GM19452 (cell line): ENCODE measurements around the gene TOP3B.

Source experiments
- ATAC-seq: cut with Tn5 transposase; IDR thresholded peaks from one replicate; pipeline ENCODE4 v1.9.1; 2021; ENCODE audit not compliant: unreplicated experiment

TOP3B gene

DNA sequence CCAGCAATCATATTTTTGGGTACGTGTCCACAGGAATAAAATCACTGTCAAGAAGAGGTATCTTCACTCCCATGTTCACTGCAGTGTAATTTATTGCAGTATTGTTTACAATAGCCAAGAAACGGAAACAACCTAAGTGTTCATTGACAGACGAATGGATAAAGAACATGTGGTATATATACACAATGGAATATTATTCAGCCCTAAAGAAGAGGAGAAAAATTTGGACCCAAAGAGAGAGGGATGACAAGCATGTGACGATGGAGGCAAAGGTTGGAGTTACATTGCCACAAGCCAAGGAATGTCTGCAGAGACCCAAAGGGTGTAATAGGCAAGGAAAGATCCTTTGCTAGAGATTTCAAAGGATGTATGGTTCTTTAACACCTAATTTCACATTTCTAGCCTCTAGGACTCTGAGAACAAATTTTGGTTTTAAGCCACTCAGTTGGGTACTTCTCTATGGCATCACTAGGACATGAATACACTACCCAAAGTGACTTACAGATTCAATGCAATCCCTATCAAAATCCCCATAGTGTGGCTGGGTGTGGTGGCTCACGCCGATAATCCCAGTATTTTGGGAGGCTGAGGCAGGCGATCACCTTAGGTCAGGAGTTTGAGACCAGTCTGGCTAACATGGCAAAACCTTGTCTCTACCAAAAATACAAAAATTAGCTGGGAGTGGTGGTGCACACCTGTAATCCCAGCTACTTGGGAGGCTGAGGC is 31.1 kb upstream of the TOP3B start:
- no peak for ATAC-seq

DNA sequence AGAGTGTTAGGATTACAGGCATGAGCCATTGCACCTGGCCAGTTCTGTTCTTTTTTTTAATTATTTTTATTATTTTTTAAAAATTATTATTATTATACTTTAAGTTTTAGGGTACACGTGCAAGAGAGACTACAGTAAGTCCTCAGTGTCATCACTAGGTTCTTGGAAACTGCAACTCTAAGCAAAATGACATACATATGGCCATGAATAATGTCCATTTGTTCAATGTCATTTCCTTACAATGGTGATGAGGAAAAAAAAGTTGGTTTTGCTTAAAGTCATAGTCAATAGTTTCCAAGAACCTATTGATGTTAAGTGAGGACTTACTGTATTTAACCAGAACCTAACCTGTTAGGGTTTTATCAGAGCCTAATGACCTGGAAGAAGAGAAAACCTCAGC is 29.4 kb upstream of the TOP3B start:
- ATAC-seq = no peak

DNA sequence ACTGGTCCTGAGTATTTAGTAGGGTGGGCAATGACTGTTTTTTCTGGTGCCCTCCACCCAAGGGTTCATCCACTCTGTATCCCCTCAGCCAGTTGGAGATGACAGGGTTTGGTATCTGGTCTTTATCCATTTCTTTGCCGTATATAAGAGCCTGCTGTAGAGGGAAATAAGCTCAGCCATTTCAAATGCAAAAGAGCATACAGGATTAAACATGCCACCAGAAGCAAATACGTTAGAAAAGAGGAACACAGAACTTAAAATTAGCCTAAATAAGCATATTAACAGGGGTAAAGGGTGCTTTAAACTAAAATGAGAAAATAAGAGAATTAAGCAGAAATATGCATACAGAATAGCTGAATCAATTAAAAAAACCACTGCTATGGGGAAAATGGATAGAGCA is 27.8 kb upstream of the TOP3B start:
- ATAC-seq = no peak

DNA sequence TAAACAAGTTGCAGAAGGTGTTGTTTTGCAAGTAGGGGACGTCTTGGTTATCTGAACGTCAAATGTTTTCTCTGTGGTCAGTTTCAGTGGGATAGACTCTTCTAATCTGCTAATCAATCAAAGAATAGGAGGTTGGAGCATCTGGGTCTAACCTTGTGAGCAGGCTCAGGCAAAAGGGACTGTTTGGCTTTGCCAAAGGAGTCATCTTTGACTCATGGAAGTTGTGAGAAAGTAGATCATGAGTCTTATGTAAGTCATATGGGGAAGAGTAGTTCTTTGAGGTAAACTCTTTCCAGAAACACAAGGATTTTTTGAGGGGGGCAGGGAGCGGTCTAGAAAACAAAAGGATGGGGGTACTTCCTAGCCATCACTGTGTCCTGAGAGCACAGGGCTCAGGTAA is 27.1 kb upstream of the TOP3B start:
- no peak for ATAC-seq

DNA sequence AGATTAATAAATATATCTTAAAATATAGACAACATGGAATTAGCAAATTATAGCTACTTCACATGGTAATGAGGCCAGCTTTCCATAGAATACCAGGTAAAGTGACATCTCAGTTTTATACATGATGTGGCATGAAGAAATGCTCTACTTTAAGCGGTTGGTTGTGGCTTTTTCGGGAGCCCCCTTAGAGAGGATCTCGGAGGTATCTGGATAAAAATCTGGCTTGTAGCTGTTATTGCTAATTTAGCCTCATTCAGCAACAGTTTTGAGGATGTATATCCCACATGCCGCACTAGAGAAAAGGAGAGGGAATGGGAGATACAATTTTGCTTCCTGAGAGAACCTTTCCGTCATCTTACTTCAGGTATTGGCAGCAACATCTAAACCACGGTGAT is 24.0 kb upstream of the TOP3B start:
- no peak for ATAC-seq

DNA sequence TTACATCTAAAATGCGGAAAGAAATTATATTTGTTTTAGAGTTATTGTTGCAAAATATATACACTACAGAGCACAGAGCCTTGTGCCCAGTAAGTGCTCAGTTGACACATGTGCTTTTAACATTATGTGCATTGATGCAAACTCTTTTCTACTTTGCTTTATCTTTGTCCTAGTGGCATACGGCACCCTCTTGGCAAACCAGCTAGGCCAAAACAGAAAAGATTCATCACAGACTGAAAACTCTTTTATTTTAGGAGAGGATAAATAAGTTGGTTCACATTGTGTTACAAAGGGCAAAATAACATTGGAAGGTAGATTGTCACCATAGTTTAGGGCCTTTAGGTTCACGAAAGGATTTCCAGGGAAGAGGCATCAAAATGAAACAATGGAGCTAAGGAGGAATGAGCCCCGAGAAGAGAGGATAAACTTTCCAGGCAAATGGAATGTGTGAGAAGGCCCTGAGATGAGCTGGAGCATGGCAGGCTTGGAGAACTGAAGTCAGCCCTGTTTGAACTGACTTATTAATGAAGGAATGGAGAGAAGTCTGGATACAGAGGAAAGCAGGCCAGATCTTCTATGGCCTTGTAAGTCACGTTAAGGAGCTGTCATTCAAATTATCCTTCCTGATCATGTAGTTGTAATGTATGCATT is 23.5 kb upstream of the TOP3B start:
- no peak for ATAC-seq

DNA sequence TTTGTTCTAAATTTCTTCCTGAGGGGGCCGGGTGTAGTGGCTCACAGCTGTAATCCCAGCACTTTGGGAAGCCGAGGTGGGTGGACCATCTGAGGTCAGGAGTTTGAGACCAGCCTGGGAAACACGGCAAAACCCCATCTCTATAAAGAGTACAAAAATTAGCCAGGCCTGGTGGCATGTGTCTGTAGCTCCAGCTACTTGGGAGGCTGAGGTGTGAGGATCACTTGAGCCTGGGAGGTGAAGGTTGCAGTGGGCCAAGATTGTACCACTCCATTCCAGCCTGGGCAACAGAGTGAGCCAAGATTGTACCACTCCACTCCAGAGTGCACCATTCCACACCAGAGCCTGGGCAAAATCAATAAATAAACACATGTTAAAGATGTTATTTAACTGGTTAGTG is 20.6 kb upstream of the TOP3B start:
- no peak for ATAC-seq

DNA sequence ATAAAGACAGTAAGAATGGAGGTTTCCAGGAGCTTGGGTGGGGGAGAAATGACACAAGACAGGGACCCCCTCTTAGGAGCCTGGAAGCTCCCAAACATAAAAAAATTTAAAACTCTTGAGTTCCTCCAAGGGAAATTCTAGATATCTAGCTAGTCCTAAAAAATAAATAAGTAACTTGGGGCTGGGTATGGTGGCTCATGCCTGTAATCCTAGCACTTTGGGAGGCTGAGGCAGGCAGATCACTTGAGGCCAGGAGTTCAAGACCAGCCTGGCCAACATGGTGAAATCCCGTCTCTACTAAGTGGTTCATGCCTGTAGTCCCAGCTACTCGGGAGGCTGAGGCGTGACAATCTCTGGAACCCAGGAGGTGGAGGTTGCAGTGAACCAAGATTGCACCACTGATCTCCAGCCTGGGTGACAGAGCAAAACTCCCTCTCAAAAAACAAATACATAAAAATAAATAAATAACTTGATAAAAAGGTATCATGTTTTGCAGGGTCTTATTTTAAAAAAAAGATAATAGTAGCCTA is 20.0 kb upstream of the TOP3B start:
- no peak for ATAC-seq

DNA sequence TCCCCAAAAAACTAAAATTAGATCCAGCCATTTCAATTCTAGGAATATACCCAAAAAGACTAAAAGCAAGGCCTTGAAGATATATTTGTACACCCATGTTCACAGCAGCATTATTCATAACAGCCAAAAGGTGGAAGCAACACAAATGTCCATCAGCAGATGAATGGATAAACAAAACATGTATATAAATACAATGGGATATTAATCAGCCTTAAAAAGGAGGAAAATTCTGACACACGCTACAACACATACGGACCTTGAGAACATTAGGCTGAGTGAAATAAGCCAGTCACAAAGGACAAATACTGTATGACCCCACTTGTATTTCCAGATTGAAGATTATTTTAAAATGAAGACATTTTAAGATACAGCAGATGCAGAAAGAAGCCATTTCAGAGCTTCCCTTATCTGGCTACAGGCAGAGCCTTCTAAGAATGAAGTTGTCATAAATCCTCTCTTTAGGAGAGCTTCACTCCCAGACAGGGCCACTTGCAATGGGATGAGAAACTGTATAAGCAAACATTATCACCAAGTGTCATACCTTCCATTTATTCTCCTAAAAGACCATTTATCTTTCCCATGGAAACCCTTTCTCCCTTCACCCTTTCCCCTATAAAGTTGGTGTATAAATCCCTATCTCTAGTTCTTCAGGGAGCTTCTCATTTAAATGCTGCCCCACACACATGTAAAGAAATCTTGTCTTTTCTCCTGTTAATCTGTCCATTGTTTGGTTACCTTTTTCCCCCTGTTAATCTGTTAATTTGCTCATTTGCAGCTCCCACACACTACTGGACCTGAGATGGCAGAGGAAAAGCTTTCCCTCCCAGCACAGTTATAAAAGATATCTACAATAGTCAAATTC is 19.3 kb upstream of the TOP3B start:
- ATAC-seq = no peak

DNA sequence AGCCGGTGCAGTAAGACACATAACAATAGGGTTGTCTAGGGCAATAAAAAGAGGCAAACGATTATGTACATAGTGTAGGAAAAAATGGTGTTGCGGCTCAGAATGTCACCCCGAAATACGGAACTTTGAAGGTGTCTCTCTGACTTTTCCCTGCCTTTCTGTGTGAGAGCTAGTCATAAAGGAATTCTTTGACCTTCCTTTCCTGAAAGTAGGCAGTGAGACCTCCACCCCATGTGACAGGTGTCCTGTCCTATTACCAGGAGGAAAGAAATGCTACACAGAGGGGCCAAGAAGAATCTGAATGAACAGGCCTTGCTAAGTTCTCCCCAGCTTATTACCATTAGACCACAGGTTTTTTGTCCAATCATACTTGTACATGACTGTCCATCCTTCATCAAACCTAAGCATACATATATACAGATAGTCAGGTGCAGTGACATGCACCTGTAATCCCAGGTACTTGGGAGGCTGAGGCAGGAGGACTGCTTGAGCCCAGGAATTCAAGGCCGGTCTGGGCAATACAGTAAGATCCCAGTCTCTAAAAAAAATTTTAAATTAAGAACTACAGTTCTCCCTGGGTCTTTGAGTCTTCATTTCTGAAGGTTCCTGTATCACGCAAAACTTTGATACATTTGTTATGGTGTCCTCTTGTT is 16.1 kb upstream of the TOP3B start:
- ATAC-seq = no peak

DNA sequence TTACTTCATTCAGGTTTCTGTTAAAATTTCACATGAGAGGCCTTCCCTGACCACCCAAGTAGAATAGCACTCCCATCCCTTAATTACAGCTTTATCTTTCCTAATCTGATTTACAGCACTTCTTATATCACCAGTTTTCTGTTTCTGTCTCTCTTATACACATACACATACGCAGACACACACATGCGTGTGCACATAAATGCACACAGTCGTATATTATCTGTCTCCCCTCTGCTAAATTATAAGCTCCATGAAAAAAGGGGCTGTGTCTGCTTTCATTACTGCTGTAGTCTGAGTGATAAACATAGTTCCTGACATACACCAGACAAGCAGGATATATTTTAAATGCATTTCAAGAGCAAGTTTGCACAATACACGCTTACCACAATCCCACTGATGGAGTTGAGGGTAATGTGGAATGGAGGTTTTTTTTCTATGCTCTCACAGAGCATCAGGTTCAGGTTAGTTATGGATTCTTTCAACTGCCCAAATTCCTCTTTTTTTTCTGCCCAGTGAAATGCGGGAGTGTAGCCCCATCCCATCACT is 13.7 kb upstream of the TOP3B start:
- no peak for ATAC-seq

DNA sequence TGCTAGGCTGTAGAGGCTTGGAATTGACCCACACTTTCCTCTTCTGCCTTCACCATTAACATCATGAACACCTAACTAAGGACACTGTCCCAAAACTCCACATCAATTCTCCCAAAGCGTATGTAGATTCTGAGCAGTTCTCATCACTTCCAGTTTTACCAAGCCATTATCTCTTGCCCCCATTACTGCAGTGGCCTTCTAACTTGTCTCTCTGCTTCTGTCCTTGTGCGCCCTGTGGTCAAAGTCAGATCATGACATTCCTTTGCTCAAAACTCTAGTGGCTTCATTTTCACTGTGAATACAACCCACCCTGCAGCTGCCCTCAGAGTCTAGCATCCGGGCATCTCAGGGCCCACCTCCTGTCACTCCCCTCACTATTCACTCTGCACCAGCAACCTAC is 13.1 kb upstream of the TOP3B start:
- ATAC-seq = no peak

DNA sequence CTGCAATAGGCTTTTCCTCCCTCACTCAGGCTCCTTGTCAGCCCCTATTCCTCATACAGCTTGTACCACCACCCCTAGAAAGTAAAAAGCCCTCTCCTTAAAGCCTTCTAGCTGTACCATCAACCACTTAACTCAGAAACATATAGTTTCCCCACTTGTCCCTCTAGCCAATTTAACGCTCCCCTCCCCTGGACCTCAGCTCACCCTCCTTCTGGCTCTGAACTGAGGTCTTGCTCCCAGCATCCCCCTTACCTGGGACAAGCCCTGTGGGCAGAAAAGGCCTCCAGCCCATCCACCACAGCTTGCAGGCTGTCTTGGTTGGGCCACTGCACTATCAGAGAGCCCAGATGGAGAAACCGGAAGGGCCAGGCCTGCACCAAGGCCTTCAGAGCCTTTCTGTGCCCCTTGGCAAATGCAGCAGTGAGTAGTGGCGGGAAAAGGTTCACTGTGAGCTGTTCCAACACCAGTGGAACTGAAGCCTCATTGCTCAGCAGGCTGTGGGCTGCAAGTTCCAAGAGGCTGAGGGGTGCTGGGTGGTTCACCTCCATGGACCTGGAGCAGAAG is 12.4 kb upstream of the TOP3B start:
- no peak for ATAC-seq

DNA sequence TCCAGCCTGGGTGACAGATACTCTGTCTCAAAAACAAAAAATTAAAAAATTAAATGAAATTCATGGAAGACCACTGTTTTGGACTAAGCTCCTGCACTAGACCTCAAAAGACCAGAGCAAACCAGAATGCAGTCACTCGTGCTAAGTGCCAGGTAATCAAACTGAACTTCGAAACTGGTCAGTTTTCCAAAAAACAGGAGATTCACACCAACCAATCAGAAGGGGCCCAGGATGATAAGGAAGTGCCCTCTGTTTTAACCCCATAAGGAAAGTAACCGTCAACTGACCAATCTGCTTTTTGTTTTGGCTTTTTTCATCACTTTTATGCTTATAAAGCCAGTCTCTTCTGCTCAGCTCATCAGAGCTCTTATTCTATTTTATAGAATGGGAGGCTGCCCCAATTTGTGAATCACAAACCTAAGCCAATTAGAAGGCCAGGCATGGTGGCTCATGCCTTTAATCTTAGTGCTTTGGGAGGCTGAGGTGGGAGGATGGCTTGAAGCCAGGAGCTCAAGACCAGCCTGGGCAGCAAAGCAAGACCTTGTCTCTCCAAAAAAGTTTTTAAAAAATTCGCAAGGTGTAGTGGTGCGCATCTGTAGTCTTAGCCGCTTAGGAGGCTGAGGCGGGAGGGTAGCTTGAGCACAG is 10.1 kb upstream of the TOP3B start:
- ATAC-seq = no peak

DNA sequence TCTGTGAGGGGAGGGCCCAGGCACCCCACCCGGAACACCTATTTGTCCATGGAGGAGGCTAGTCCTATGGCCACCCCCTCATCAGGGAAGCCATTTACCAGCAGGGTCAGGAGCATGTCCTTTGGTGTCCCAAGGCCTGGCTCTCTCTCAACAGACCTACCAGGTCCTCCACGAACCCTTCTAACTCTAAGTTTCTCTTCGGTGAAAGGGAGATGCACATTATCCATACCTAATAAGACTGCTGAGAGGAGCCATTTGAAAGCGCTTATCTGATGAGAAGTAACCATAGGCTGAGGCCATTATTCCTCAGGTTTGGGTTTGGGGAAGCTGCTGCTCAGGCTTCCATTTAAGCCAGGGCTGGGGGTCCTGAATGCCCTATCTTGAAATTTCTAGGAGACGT is 9.2 kb upstream of the TOP3B start:
- ATAC-seq = no peak

DNA sequence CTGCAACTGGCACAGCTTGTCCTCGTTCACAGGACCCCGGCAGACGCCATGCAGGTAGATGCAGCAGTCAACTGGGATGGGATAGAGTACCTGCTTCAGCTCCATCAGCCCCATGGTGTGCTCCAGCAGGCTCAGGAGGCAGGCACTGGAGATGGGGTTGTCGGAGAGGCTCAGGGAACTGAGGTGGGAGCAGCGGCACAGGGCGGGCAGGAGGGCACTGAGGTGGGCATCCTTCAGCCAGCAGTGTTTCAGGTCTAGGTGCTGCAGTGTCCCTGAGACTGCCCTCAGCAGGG is 8.7 kb upstream of the TOP3B start:
- no peak for ATAC-seq

DNA sequence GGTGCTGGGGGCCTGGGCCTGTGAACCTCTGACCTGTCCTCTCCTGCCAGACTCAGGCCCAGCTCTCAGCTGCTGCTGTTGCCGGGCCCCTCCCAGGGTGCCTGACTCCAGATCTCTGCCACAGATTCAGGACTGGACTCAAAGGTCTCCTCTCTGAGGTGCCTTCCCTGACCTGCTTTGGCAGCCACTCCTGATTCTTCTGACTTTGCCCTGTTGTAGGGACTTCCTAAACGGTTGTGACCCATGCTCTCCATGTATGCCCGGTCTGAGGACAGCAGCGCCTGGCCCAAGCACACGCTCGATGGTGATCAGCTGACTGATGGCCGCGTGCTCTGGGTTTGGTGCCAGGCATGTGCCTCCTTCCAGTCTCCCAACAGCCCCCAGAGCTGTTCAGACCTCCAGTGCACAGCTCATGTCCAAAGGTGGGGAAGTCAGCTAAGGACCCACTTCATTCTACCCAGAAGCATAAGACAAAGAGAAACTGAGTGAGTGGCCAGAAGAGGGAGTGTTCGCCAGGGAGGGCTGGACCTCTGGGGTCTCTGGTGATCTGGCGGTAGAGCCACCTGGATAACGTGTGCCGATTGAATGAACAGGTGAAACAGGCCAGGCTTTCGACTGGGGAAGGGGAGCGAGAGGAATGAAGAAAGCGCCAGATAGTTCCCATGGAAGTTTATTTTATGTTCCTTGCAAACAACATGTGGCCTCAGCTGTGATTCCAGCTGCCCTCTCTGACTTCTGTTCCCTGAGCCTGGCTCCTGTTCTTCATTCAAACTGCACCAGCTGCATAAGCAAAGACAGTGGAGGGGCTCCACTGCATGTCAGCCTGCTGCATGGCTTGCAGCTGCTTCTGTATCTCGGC is 8.1 kb upstream of the TOP3B start:
- no peak for ATAC-seq

DNA sequence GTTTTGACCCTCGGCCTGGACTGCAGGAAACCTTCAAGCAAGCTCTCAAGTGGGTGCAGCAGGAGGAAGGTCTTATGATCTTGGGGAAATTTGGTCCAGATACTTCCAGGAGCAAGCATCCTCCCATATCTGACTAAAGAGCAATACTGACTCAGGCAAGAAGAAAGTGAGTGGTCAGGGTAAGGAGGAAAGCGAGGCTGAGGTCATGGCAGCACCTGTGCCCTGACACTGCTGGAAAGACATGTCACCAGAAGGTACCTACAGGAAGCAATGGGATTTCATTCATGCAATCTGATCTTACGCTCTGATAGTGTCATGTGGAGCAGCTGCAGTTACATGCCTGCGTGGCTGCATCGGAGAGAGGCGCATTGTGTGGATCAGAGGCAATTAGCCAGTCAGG is 6.5 kb upstream of the TOP3B start:
- no peak for ATAC-seq

DNA sequence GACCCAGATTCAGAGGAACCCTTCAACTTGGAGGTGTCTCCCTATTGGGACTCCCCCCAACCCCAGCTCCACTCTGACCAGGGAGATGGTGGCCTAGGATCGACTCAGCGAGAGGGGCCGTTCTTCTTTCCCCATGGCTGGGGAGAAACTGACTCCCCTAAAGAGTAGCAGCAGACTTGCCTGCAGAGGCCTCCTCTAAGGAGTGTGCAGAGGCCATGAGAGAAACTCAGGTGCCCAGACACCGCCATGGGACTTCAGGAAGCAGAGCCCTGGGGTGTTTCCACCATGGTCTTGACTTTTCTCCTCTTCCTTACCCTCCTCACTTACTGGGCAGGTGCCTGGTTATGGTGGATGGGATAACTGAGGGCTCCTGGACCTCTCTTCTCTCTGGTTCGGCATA is 2.6 kb upstream of the TOP3B start:
- no peak for ATAC-seq

DNA sequence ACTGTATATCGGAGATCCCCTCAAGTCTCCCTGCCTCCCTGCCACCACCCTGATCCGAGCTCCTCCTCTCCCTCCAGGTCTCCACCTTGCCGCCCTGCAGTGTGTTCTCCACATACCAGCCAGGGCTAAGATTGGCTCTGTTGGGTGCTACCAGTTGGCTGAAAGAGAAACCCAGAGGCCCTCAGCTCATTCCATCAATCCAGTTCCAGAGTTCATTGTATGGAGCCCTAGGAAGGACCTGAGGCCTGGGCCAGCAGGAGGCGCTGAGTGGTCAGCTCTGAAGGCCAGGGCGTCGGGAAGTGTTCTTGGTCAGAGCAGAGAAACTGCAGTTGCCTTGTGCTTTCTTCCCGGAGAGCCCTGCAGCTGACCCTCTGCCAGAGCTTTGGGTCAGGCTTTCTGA is 2.2 kb upstream of the TOP3B start:
- ATAC-seq = no peak
